PFSK-1 (cell line): ENCODE measurements around the gene ADAM17.

ENCODE experiments used
- POLR2AphosphoS5 ChIP-seq: IDR thresholded peaks from 2 replicates; pipeline ENCODE4 v1.6.1; 2012; ENCODE audit warnings: low read depth, mild to moderate bottlenecking, control low read depth, low read length, moderate library complexity
- REST ChIP-seq, 2 experiments: IDR thresholded peaks; 2 replicates each; pipeline versions ENCODE4 v1.6.1 to v1.8.0; 2011 to 2012; ENCODE audit warnings: low read depth in 2 of 2, low read length in 2 of 2, control low read depth in 1 of 2, inconsistent platforms in 1 of 2, mild to moderate bottlenecking in 1 of 2, moderate library complexity in 1 of 2; ENCODE audit not compliant: insufficient read depth in 1 of 2
- TAF1 ChIP-seq: IDR thresholded peaks from 2 replicates; pipeline ENCODE4 v1.6.1; 2012; ENCODE audit warnings: low read length, control low read depth, borderline replicate concordance; ENCODE audit not compliant: insufficient read depth

- TF ChIP-seq REST (IDR thresholded peaks at IDR 0.05; ENCODE audit: insufficient read depth in 1 of 2, low read depth in 2 of 2, low read length in 2 of 2) (no peak), POLR2AphosphoS5 (no peak), TAF1 (no peak)
Observed at GRCh38 chr2:9565436-9566153, 10.0 kb upstream of the ADAM17 start.
